ENCODE results near the gene ATAD3B. TPM values are rescaled to one million over a fixed set of nuclear protein-coding genes. Genes with fewer than 3 reads are reported as not detected.
"Not testable (repeated sequence)": the region's sequence is repeated elsewhere in the genome, so short reads cannot be mapped to it uniquely, and the experiment has no call there.

Gene ATAD3B, protein sequence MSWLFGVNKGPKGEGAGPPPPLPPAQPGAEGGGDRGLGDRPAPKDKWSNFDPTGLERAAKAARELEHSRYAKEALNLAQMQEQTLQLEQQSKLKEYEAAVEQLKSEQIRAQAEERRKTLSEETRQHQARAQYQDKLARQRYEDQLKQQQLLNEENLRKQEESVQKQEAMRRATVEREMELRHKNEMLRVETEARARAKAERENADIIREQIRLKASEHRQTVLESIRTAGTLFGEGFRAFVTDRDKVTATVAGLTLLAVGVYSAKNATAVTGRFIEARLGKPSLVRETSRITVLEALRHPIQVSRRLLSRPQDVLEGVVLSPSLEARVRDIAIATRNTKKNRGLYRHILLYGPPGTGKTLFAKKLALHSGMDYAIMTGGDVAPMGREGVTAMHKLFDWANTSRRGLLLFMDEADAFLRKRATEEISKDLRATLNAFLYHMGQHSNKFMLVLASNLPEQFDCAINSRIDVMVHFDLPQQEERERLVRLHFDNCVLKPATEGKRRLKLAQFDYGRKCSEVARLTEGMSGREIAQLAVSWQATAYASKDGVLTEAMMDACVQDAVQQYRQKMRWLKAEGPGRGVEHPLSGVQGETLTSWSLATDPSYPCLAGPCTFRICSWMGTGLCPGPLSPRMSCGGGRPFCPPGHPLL
- total RNA-seq = 16.0 TPM

DNA sequence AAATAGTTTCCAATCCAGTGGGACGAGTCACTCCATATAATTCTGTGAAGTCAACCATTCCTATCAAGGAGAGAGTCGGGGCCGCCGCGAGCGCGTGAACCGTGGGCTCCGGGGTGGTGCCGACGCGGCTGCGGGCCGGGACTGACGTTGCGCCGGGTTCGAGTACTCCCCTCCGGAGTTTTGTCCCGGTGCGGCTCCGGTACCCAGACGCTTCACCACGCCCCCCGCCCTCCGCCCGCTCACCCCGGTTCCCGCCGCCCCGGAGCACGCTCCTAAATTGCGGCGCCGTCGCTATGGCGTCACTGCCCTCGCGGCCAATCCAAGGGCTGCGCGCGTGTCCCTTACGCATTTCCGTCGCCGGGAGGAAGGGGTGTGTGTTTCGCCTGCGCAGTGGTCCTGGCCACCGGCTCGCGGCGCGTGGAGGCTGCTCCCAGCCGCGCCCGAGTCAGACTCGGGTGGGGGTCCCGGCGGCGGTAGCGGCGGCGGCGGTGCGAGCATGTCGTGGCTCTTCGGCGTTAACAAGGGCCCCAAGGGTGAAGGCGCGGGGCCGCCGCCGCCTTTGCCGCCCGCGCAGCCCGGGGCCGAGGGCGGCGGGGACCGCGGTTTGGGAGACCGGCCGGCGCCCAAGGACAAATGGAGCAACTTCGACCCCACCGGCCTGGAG lies at the start of gene ATAD3B:
Gene ATAD3B, plus strand, starts transcription at position 377 of the 664 bp plus-strand sequence. Its CDS starts 120 bp downstream, at position 497.
- ATAC-seq (peak; percentile 96), DNase-seq (ENCODE audit: low spot score) (peak; percentile 96)

DNA sequence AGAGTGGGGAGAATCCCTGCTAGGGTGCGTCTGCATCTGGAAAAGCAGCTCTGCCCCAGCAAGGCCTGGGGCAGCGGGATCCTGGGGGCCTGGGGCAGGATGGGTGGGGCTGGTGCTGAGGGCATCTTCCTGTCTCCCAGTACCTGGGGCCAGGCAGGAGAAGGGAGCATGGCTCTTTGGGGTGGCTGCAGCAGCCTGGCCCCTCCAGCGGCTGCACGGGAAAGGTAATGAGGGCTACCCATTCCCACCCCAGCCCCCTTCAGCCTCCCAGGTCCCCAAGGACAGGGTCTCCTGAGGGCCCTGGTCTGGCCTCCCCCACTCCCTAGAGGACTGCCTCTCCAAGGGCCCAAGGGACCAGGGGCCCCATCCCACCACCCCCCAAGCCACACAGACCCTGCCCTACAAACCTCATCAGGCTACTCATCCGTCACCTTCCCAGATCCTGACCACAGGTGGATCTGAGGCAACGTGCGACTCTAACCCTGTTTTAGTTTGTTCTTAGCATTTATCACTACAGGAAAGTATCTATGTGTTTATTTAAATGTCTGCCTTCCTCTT lies 49.6 kb upstream of the ATAD3B start:
- DNase-seq (ENCODE audit: low spot score) = no peak
- no peak for ATAC-seq

DNA sequence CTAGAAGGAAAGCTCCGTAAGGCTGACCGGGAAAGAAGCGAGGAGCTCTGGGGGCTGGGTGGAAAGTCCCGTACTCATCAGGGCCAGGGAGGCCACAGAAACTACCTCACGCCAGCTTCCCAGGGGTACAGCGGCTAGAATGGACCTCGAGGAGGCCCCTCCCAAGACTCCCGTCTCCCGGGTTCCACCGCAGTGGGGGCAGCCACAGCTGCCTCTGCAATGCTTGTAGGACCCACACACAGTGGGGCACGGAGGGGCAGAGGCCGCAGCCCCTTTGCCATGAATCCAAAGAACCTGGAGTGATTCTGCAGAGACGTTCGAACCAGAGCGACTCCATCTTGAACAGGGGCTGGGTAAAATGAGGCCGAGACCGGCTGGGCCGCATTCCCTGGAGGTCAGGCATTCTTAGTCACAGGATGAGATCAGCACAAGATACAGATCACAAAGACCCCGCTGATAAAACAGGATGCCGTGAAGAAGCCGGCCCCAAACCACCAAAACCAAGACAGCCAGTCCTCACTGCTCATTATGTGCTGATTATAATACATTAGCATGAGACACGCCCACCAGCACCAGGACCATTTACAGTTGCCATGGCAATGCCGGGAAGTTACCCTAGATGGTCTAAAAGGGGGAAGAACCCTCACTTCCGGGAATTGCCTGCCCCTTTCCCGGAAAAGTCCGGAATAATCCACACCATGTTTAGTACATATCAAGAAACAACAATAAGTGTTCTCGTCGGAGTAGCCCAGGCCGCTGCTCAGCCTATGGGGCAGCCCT lies 48.9 kb upstream of the ATAD3B start:
- ATAC-seq = no peak
- no peak for DNase-seq (ENCODE audit: low spot score)

DNA sequence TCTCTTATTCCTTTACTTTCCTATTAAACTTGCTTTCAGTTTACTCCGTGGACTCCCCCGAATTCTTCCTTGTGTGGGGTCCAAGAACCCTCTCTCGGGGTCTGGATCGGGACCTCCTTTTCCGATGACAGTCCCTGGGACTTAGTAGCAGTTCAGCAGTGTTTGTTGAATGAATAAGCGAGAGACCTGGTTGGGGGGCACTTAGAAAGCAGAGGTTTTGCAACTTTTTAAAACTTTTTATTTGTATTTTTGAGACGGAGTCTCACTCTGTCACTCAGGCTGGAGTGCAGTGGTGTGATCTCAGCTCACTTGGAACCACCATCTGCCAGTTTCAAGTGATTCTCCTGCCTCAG lies 48.3 kb upstream of the ATAD3B start:
- DNase-seq (ENCODE audit: low spot score) (no peak), ATAC-seq (no peak)

DNA sequence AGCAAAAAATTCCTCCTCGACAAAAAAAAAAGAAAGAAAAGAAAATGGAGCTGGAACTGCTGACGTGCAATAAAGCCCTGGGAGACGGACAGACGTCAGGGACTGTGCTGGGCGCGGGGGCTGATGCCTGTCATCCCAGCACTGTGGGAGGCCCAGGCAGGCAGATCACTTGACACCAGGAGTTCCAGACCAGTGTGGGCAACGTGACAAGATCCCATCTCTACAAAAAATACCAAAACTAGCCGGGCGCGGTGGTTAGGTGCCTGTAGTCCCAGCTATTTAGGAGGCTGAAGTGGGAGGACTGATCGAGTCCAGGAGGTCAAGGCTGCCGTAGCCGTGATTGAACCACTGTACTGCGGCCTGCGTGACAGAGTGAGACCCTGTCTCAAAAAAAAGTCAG lies 46.9 kb upstream of the ATAD3B start:
- DNase-seq (ENCODE audit: low spot score) (no peak), ATAC-seq (no peak)

DNA sequence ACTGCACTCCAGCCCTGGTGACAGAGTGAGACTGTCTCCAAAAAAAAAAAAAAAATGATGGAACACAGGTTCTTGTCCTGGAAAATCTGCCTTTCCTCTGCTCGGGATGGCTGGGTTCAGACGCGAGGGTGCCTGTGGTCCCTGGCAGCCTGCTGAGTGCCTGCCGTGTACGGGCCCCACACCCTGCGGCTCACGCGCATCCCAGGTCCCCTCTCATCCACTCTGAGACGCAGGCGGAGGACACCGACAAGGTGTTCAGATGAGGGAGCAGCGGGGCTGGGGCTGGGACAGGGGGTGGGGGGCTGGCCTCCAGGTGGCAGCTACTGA lies 46.2 kb upstream of the ATAD3B start:
- ATAC-seq (no peak), DNase-seq (ENCODE audit: low spot score) (no peak)

DNA sequence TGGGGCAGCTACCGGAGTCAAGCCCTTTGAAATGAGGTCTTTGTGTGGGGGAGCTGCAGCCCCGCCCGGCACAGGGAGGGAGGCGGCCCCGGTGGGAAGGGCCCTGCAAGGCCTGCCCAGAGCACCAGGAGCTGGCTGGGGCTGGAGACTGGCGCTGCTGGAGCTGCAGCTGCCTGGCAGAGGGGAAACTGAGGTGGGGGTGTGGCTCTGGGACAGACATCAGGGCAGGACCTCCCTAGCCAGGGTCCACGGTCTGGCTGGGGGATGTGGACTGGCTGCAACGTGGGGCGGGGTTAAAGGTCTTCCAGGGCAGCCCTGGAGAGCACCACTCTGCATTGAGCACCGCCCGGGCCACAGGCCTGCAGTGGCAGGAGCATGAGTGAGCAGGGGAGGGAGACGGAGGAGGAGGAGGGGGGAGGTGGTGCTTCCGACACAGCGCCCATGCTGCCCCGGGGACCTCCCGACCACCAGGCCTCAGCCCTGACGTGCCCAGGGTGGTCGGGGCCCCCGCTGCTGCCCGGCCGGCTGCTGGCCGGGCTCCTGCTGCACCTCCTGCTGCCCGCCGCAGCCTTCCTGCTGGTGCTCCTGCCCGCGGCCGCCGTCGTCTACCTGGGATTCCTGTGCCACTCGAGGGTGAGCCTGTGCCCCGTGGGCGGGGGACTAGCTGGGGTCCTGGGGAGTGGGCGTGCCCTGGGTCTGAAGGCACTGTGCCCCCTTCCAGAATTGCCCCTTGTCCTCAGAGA lies 45.6 kb upstream of the ATAD3B start:
- DNase-seq (ENCODE audit: low spot score) = no peak
- peak; percentile 4 for ATAC-seq

DNA sequence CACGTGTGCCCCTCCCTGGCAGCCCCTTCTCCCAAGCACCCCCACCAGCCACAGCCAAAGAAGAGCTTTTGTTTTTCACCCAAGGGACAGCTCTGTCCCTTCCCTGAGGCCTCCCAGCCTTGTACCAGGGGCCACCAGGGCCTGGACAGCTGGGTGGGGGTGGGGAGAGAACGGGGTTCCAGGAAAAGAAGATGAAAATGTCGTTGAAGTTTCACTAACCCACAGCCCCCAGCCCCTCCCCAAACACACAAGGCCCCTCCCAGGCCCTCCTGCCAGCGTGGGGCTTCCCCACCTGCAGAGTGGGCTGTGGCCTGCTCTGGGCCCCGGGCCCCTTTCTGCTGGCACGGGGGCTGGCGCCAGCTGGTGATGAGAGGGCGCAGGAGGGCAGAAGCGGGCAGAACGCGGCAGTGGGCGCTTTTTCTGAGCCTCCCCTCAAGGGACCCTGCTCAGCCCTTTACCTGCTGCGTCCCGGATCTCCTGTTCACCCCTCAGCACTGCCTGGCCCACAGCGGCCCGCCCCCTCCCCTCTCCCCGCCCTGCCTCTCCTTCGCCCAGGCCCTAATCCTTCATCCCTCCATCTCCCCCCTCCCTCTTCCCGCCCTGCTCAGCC lies 45.0 kb upstream of the ATAD3B start:
- DNase-seq (ENCODE audit: low spot score) (no peak), ATAC-seq (no peak)

DNA sequence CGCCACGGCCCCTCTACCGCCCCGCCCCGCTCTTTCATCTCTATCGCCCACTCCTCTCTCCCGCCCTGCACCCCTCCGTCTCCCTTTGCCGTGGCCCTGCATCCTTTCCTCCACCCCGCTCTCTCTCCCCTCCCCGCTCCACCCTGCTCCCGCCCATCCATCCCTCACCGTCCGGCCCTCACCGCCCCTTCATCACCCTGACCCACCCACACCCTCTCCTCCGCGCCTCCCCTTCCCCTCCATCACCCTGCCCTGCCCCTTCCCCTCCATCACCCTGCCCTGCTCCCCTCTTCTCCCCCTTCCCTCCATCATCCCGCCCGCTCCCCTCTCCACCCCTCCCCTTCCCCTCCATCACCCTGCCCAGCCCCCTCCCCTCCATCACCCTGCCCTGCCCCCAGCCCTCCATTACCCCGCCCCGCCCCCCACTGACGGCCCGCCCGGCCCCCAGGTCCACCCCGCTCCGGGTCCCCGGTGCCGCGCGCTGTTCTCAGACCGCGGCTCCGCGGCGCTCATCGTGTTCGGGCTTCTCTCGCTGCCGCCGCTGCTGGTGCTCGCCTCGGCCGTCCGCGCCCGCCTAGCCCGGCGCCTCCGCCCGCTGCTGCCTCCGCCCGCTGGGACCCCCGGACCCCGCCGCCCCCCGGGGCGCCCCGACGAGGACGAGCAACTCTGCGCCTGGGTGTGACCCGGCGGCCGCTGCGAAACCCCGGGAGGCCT lies 44.3 kb upstream of the ATAD3B start:
- no peak for ATAC-seq
- no peak for DNase-seq (ENCODE audit: low spot score)

DNA sequence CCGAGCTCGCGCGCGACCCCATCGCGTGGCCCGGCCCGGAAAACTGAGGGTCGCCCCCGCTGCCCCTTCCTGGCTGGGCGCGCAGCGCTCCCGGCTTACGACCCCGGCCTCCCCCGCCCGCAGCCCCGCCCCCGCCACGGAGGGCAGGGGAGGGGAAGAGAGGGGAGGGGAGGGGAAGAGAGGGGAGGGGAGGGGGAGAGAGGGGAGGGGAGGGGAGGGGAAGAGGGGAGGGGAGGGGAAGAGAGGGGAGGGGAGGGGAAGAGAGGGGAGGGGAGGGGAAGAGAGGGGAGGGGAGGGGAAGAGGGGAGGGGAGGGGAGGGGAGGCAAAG lies 43.8 kb upstream of the ATAD3B start:
- DNase-seq (ENCODE audit: low spot score) = no peak
- ATAC-seq = no peak

DNA sequence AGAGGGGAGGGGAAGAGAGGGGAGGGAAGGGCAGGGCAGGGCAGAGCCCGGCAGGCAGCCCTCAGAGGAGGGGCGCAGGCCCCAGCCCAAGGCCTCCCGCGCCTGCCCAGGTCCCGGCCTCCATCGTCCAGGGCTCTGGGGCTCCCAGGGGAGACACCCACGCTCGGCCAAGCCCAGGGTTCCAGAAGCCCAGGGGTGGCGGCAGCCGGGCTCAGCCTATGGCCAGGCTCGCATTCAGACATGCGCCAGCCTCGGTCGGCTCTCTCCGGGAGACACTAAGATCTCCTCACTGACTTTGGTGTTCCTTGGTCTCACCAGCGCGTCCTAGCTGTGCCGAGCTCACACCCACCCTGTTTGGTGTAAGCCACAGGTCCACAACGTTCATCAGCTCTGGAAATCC lies 43.4 kb upstream of the ATAD3B start:
- DNase-seq (ENCODE audit: low spot score) = no peak

DNA sequence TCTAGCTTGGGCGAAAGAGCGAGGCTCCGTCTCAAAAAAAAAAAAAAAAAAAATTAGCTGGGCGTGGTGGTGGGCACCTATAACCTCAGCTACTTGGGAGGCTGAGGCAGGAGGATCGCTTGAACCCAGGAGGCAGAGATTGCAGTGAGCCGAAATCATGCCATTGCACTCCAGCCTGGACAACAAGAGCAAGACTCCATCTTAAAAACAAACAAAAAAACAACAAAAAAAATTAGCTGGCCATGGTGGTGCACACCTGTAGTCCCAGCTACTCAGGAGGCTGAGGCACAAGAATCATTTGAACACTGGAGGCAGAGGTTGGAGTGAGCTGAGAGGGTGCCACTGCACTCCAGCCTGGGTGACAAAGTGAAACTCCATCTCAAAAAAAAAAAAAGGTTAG lies 42.6 kb upstream of the ATAD3B start:
- not testable (repeated sequence) for DNase-seq (ENCODE audit: low spot score); ATAC-seq

More for the DNA sequence above, 43.4 kb upstream of the ATAD3B start:
- no peak for ATAC-seq

DNA sequence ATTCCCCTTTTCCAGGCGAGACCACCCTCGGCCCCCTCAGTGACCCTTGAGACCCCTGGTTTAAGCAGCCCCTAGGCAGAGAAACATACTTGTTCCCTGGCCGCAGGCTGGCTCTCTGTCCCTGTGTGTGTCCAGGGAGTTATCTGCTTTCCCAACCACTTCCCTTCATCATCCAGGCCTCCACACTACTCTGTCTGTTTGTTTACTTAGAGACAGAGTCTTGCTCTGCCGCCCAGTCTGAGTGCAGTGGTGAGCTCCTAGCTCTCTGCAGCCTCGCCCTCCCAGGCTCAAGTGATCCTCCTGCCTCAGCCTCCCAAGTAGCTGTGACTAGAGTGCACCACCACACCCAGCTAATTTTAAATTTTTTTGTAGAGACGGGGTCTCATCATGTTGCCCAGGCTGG lies 41.9 kb upstream of the ATAD3B start:
- no peak for DNase-seq (ENCODE audit: low spot score)
- ATAC-seq = peak; percentile 5

DNA sequence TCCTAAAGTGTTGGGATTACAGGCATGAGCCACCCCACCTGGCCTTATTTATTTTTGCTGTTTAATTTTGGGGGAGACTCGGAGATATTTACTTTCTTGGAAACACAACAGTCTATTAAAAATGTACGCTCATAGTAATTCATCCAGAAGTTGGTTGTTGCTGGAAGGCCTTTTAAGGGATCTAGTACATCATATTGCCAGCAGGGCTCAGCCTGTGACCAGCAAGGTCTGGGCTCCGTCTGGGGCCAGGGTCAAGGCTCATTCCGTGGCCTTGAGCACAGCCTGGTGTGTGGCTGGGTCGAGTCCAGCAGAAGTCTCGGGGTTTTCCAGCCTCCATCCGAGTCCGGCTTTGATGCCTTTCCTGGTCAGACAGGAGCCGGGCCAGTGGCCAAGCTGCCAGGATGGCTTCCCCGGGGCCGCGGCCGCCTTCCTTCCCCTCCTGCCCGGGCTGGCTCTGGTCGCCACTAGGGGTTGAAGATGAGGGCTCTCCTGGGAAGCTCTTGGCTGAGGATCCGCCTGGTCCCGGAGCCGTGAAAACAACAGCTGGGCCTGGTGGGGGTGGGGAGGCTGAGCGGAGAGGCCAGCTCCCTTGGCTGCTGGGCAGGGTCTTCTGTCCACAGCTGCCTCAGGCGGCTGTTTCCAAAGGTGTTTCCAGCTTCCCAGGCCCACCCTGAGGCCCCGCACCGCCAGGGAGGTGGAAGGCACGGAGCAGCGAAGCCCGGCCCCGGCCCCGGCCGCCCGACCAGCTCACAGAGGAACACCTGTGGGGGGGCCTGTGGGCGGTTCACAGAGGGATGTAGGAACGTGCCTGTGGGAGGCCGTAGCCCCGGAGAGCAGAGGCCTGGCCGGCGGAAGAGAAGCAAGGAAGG lies 41.2 kb upstream of the ATAD3B start:
- ATAC-seq (peak; percentile 0), DNase-seq (ENCODE audit: low spot score) (peak; percentile 62)

DNA sequence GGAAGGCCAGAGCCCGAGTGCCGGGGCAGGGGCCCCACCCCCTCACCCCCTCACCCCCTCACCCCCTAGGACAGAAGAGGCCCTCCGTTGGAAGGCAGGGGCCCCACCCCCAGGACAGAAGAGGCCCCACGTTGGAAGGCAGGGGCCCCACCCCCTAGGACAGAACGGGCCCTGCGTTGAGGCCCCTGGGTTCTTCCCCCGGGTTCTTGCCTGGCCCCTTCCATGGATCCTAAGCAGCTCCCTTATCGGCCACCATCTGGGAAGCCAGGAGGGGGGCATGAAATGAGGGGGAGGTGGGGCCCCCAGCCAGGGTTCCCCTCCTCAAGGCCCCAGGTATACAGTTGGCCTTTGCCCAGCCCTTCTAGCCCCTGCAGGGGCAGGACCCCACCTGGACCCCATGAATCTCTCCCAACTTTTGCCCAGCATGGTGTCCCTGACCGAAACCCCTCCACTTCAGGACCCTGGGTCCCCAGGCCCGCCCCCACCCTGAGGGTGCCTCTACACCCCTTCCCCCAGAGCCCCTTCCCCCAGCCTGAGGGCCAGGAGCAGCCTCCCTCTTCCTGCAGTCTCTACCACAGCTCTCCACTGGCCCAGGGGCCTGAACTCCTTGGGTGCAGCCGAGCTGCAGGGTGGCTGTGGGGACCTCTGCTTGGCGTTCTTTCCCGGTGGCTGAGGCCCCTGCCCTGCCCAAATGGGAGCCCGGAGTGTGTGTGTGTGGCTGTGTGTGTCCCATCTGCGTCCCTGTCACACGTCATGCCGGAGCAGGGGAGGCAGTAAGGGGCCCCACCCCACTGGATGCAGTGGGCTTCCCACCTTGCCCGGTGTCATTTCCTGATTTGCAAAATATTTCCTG lies 40.3 kb upstream of the ATAD3B start:
- ATAC-seq (no peak), DNase-seq (ENCODE audit: low spot score) (no peak)

DNA sequence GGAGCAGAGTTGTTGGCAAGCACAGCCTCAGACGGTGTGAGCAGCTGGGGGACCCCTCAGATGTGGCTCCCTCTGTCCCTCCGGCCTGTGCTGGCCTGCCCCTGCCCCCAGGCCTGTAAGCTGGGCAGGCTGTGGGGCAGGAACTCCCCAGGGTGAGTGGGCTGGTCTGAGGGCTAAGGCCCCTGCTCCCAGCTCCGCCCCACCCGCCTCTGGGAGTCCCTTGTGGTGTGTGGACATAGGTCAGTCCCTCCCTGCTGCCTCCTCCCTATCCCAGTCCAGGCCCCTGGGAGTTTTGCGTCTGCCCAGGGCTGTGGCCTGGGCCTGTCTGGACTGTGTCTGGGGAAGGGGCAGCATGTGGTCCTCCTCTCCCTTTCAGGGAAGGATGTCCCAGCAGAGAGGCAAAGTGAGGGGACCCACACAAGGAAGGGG lies 39.7 kb upstream of the ATAD3B start:
- ATAC-seq = peak; percentile 71
- peak; percentile 91 for DNase-seq (ENCODE audit: low spot score)

DNA sequence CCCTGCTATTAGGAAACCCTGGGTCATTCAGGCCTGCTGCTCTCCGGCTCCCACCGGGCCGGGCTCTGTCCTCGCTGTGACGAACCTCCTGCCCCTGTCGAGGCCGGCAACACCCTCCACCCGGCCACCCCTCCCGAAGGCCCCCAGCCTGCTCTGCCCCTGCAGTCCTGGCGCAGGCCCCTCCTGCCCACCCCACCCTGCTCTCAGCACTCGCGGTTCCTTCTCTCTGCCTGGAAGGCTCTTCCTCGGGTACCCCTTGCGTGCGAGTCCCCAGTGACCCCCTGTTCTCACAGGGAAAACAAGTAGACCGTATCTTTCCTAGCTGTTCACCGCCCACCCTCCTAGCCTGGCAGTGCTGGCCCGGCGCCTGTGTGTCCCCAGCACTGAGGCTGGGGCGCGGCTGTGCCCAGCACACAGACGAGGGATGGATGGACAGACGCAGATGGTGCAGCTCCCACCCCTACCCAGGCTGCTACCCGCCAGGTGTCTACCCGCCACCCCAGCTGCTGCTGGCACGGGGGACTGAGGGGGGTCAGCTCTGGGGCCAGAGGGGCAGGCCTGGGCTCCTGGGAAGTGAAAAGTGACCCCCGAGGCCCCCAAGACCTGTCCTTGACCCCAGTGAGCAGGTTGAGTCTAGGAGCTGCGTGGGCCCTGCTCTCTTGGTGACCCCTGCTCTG lies 39.2 kb upstream of the ATAD3B start:
- ATAC-seq = peak; percentile 1
- DNase-seq (ENCODE audit: low spot score) = no peak

All from left lobe of liver (tissue), 2 donors.